Stimulated activated CD4-positive, alpha-beta T cell treated with anti-CD3 and anti-CD28 coated beads, Interleukin-15, amount 100 ng/mL, for 1 hour (primary cell): Measurements from ENCODE around the gene SLC30A4.
A peak's percentile ranks its signal among the peaks of the same experiment; 100 is the strongest.
"Not testable (repeated sequence)": the region's sequence is repeated elsewhere in the genome, so short reads cannot be mapped to it uniquely, and the experiment has no call there.

Experiments used
- DNase-seq, 2 donors: peaks; one replicate each; pipeline ENCODE4 v3.0.0-alpha.2; 2020; ENCODE audit warnings: low read depth in 1 of 2, low spot score in 1 of 2

The SLC30A4 gene

DNA sequence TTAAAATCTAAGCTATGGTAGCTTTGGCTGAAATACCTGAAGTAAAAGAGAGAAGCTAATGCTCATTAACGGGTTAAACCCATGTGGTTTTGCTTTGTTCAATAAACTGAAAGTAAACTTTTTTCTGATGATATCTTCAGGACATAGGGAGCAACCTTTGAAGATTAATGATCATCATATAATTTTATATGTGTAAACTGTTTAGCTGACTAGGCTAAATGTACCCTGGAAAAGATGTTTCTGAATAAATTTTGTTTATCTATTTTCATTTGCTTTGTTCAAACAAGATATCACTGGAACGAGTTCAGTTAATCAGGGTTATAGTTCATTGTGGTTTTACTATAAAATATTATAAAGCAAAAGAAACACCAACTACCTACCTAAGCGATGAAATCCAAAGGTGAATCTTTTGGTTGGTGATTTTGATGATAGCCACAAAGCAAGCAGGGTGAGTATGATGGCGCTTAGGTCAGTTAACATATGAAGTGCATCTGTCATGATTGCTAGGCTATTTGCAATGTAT lies 11.7 kb downstream of the SLC30A4 start:
- no peak for DNase-seq

DNA sequence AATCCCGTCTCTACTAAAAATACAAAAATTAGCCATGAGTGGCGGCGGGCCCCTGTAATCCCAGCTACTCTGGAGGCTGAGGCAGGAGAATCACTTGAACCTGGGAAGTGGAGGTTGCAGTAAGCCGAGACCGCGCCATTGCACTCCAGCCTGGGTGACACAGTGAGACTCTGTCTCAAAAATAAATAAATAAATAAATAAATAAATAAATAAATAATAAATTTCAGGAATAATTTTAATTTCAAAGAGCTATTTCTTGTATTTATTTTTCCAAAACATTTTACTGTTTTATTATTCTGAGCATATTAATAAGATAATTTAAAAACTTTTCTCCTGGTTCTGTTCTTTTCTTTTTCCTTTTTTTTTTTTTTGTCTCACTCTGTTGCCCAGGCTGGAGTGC lies 15.4 kb downstream of the SLC30A4 start:
- DNase-seq: not testable (repeated sequence)

DNA sequence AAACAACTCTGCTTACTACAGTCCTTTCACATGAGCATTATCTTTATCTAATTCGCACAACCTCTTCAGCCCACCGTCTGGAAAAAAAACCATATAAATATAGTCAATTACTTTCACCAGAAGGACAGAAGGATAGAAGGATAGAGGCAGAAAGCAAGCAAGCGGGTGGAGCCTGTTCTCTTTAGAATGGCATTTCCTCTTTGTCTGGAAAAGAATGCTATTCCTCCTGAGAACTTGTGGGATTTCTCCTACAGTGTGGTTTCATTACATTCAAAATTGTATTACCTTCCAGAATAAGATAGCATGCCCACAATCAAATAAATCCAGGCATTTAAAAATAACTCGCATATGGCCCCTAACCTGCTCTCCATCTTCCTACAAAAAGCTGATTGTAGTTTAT lies 23.1 kb downstream of the SLC30A4 start:
- no peak for DNase-seq

DNA sequence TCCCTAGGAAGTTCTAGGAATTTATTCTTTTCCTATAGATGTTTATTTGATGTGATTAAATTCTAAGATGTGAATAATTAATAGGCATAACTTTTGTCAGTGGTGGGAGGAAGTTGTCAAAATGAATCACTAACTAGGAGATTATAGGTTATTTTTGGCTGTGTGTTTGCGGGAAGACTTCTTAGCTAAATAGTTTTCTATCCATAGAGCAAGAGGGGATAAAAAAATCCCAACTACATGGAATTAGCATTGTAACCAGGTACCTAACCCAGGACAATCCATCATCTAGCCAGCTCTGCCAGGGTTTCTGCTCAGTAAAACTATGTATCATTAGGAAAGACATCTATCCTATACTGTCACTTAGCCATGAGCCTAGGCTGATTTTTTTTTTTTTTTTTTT lies 23.9 kb downstream of the SLC30A4 start:
- no peak for DNase-seq

DNA sequence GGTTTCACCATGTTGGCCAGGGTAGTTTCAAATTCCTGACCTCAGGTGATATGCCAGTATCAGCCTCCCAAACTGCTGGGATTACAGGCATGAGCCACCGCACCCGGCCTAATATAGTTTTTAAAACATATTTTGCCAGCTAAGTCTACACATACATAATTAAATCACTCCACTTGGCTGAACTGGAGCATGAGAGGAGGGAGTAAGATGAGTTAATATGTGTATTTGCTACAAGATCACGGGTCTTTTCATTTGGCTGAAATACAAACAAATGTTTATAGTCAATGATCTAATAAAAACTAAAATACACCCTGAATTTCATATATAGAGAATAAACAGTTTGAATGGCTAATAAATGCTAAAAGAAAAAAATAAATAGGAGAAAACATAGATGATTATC lies 25.3 kb downstream of the SLC30A4 start:
- no peak for DNase-seq

DNA sequence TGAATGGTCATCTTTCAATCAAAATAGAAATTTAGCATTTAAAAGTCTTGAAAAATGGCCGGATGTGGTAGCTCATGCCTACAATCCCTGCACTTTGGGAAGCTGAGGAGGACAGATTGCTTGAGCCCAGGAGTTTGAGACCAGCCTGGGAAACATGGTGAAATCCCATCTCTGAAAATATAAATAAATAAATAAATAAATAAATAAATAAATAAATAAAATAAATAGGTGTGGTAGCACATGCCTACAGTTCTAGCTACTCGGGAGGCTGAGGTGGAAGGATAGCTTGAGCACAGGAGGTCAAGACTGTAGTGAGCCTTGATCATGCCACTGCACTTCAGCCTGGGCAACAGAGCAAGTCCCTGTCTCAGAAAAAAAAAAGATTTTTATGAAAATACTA lies 25.9 kb downstream of the SLC30A4 start:
- no peak for DNase-seq

DNA sequence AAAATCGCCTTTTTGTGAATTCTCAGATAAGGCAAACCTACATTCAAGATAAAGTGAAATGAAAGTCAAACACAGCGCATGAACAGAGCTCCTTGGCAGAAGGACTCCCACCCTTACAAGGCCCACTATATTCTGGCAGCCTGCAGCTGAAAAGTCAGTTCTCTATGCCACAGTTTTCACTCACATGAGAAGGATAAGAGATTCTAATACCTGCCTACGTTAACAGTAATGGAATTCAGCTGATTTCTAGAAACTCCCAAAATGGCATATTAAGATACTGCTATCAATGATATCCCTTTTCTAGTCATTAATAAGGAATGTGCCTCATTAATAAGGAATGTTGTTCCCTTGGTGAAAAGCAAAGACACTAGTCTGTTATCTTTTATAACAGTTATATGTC lies 27.0 kb downstream of the SLC30A4 start:
- no peak for DNase-seq

DNA sequence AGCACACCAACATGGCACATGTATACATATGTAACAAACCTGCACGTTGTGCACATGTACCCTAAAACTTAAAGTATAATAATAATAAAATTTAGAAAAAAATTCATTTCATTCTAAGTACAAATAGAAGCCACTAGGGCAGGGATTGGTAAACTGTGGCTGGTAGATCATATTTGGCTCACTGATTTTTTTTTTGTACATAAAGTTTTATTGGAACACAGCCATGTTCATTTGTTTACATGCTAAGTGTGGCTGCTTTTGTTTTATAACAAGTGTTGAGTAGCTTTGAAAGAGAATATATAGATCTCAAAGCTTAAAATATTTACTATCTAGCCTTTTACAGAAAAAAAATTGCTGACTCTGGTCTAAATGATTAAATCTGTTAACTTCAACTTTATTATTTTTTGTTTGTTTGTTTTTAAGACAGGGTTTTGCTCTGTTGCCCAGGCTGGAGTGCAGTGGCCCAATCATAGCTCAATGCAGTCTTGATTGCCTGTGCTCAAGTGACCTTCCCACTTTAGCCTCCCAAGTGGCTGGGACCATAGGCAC lies 32.8 kb downstream of the SLC30A4 start:
- DNase-seq: no peak

DNA sequence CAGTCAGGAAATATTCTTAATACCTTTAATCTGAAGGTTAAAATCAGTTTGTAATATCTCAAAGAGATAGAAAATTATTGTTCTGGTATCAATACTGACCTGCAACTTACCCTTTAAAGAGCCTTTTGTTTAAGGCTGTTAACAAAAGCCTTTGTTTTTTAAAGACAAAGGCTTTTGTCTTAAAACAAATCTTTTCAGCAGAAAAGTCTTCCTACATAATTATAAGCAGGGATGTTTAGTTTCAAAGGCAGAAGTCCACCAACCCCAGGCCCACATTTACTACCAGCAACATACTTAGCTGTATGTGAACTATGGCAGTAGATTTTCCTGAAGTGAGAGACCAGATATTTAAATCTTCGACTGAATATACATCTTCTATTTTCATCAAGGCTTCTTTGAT lies 36.2 kb downstream of the SLC30A4 start:
- no peak for DNase-seq

DNA sequence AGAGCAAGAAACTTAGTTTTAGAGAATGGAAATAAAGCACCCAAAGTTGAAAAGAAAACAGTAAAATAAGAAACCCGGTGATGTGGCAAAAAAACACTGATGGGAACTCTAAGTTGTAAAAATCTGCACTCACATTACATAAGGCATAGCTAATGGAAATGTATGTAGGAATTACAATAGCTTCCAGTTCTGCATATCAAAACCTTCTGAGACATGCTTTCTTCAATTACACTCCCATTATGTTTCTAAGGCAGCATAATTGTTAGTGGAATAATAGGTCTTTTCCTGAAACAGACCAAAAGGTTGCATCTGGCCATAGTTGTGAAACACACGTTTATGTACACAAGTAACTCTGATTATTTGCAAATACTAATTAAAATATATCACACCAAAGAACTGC lies 41.4 kb downstream of the SLC30A4 start:
- no peak for DNase-seq

DNA sequence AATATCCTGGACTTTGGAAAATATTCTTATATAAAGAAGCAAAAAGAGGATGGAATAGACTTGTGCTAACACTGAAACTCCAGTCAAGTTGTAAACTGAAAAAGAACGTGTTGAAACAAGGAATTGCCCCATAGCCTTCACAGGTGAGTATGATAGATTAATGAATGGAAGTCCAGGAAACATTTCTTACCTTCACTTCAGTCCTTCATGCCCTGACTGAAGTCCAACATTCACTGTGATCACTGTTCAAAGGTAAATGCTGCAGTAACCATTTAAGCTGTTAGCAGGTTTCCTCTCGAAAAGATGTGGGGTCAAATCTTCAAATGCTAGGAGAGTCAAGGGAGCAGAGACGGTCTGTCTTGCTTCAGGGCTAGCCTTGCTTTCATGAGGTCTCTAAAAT lies 46.1 kb downstream of the SLC30A4 start:
- DNase-seq: no peak

DNA sequence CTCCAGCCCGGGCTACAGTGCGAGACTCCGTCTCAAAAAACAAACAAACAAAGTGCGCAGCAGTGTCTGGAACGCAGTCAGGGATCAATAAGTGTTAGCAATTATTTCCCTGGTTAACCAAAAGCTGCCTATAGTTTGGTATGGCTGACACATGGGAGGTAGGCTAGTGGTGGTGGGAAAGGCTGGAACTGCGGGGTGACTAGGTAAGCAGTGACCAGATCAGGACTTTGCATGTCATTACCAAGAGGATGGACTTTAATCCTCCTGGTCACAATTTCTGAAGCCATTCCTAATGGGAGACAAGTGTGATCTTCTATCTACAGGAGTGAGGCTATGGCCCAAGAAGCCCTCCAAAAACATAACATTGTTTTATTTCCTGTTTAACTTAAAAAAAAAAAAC lies 47.8 kb downstream of the SLC30A4 start:
- DNase-seq: no peak

DNA sequence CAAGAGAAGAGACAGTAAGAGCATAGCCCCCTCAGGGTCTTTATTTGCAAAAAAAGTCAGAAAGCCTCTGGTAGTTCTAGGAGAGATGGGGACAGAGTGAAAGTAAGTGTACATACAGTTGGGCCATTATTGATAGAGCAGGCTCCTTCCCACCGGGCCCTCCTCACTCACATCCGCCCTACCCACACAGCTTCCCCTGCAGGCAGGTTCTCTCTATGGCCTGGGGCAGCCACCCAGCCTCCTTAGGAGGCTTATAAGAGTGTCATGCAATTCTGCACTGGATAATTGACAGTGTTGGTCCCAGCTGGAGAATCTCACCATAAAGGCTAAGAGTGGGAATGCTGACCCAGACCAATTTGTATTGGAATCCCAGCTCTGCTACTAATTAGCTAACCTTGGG lies 49.5 kb downstream of the SLC30A4 start:
- no peak for DNase-seq

DNA sequence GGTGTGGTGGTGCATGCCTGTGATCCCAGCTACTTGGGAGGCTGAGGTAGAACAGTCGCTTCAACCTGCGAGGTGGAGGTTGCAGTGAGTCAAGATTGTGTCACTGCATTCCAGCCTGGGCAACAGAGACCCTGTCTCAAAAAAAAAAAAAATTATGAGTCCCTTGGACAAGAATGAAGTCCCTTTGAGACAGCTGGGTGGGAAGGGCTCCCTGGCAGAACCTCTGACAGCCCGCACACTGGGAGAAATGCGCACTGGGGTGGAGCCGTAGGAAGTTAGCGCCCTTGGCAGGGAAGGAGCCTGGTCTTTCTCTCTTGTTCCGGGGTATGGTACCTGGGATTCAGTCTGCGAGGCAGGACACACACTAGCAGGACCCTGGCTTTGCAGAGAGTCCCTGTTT lies 51.4 kb downstream of the SLC30A4 start:
- DNase-seq: no peak

DNA sequence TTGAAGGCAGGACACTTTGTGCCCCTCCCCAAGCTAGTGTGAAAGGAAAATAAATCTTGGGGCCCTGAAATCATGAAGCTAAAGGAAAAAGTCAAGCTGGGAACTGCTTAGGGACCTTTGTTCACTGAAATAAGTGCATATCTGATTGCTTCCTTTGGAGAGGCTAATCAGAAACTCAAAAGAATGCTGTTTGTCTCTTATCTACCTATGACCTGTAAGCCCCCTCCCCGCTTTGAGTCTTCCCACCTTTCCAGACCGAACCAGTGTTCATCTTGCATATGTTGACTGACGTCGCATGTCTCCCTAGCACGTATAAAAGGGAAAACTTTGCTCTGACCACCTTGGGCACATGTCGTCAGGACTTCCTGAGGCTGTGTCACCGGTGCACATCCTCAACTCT lies 53.1 kb downstream of the SLC30A4 start:
- DNase-seq: no peak

DNA sequence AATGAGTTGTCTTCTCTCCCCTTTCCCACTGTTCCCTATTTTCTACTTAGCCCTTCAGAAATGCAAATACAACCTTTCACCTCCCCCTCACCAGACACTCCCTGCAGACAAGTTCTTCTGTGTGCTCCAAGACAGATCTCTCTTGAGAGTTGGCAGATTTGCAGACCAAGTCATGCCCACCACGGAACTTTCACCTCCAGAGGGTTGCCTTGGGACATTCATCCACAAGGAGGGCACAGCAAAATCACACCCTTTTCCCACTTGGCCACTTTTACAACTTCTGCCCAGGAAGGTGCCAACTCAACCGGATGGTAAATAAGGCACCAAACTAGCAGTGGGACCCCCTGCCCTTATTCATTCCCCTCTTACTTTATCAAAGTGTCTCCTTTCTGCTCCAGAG lies 53.5 kb downstream of the SLC30A4 start:
- no peak for DNase-seq

DNA sequence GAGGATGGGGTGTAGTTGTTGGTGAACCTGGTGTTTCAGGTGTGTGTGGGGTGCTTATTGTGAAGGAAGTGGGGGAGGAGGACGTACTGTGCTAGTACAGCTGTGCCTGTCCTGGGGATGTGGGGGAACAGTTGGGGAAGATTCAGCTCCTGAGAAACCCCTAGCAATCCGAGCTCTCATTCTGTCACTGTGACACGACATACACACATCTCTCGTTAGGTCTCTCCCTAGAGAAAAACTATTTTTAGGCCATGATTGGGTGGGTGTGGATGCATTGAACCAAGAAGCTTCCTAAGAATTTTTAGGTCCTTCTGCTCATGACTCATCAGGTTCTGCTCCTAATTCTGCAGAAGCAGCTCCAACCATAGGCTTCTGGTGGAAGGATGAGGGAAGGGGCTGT lies 54.3 kb downstream of the SLC30A4 start:
- no peak for DNase-seq

DNA sequence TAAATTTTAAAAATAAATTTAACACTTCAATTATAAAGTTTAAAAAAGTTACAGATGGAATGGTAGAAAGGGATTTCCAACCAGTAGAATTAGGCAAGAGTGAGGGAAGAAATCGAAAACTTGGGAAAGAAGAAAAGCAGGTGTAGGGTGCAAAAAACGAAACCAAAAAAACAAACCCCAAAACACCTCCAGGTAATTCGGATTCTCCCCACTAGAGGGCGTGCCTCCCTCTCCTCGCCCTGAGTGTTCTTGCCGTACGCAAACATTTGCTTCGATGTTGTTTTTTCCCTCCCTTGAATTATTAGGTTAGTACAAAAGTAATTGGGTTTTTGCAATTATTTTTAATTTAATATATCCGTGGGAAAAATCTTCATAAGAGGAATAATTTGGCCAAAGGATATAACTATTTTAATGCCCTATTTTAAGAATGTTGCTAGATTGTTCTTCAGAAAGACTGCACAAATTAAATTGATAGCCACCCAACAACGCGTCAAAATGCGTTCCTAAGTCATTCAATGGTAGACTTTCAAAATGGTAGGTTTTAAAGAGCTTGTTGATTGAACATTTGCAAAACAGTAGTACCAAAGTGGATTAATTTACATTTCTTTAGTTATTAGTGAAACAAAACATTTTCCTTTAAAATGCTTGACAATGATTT lies 63.7 kb downstream of the SLC30A4 start:
- peak; percentile 60 to 68 for DNase-seq

DNA sequence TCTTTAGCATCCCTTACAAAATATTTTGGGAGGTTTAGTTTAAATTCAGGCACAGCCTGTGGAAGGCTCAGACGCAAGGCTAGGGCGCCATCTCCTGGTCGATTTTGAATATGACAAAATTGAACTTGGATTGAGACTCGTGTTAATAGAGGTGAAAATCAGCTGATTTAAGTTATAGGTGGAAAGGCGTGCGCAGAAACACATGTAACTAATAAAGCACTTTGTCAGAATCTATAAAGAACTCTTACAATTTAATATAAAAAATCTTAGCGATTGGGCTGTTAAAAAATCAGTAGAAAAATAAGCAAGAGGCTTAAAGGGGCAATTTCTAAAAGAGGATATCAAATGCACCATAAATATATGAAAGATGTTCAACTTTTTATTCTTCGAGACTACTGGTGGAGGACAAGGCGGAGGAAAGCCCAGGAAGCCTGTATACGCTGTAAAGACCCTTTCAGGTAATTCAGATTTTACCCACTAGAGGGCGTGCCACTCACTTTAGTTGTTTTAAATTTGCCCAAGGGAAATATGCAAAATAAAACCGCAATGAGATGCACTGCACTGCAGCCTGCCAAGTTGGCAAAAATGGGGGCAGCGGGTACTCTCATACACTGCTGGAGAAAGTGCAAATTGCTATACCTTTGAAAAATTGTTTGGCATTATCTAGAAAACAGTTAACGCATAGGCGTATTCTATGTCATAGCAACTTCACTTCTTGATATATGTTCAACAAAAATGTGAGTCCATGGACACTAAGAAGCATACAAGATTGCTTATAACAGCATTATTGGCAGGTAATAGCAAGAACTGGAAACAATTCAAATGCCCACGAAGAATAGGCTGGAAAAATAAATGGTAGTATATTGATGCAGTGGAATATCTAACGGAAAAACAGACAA lies 64.7 kb downstream of the SLC30A4 start:
- peak; percentile 22 to 42 for DNase-seq

DNA sequence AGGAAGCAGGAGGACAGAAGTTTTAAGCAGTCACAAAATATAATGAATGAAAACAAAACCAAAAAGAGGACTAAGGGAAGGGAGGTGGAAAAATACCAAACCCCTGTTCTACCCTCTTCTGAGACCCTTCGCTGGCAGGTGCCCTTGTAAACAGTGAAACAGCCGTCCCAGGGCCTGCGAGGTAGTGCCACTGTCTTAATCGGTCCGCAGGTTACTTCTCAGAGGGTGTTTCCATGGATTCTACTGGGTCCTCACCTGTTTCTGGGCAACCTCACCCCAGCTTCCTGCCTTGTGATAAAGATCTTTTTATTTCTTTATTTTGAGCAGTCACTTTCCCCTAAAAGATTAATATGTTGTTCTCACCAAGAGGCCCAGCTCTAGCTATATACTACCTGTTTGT lies 65.3 kb downstream of the SLC30A4 start:
- DNase-seq: no peak

DNA sequence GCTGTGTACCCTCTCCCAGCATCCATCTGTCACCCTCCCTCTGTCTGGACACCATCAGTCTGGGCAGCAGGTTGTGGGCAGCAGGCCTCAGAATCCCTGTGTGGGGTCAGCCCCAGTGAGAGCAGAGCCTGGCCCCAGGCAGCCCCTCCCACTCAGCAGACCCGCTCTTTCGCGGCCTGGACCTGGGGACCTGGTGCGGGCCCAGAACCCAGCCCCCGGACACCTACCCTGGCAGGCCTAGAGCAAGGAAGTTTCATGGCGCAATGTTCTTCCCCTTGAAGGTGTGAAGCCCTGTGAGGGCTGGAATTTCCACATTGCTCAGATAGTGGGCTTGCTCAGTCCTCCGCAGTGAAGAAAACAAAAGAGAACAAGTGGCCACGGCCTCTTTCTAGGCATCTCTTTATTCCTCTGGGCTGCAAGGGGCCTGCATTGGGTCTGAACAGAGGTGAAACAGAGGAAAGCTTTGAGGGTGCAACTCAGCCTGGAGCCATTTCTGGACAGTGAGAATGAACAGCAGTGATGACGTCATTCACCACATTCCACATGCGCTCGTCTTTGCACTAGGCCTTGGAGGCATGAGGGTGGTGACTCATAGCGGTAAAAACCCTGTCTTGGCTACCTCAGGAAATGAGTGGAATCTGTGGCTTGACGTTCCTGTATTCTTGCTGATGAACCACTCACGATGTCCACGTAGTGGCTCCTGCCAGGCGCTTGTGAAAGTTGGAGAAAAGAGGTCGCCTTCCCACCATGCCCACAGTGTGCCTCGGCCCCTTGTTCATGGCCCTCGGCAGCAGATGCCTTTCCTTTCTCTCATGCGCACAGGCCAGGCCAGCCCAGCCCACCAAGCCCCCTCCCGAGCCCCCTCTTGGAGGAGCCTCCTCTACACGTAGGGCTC lies 66.1 kb downstream of the SLC30A4 start:
- DNase-seq: peak in 1 of 2 donors; percentile 31
